Activated naive CD8-positive, alpha-beta T cell treated with anti-CD3 and anti-CD28 coated beads, Interleukin-2, amount 50 U/mL, for 24 hours (primary cell): Measurements from ENCODE around the gene ASCL1.

Experiments
- ATAC-seq: fragments of 150-1000 bp; cut with Tn5 transposase; one replicate; pipeline ENCODE4 v1.10.0; 2021
- DNase-seq: peaks from one replicate; pipeline ENCODE4 v3.0.0; 2021
- H3K27ac Mint-ChIP-seq: one replicate; pipeline ENCODE4 v1.8.0; 2021; ENCODE audit warnings: mild to moderate bottlenecking, mixed read lengths
- H3K27me3 Mint-ChIP-seq: one replicate; pipeline ENCODE4 v1.8.0; 2021; ENCODE audit warnings: mixed read lengths
- H3K36me3 Mint-ChIP-seq: one replicate; pipeline ENCODE4 v1.8.0; 2021; ENCODE audit warnings: low read depth, mixed read lengths
- H3K4me1 Mint-ChIP-seq: one replicate; pipeline ENCODE4 v1.8.0; 2021; ENCODE audit warnings: mixed read lengths
- H3K4me3 Mint-ChIP-seq: one replicate; pipeline ENCODE4 v1.8.0; 2021; ENCODE audit warnings: mild to moderate bottlenecking, moderate library complexity, mixed read lengths
- H3K9me3 Mint-ChIP-seq: one replicate; pipeline ENCODE4 v1.8.0; 2021; ENCODE audit warnings: mixed read lengths

Gene ASCL1

GRCh38 chr12:102990419-102990818 lies 32.9 kb downstream of the ASCL1 start:
- peaks cover 2% of the 10 kb centered on the region for H3K27me3 Mint-ChIP-seq
- H3K27ac Mint-ChIP-seq = no peak overlapping the region
- no peaks in the 10 kb centered on the region for H3K36me3 Mint-ChIP-seq
- H3K9me3 Mint-ChIP-seq = peaks cover 3% of the 10 kb centered on the region
- ATAC-seq (no peak), DNase-seq (no peak)
- no peak overlapping the region for H3K4me3 Mint-ChIP-seq
- peaks cover 9% of the 10 kb centered on the region for H3K4me1 Mint-ChIP-seq

- peaks cover 9% of the 10 kb centered on the region for H3K4me1 Mint-ChIP-seq
- H3K36me3 Mint-ChIP-seq = no peaks in the 10 kb centered on the region
- peak; percentile 82 for ATAC-seq
- H3K27ac Mint-ChIP-seq = no peak overlapping the region
- peaks cover 7% of the 10 kb centered on the region for H3K9me3 Mint-ChIP-seq
- no peak for DNase-seq
- H3K27me3 Mint-ChIP-seq = peaks cover 5% of the 10 kb centered on the region
- H3K4me3 Mint-ChIP-seq = no peak overlapping the region
Observed at GRCh38 chr12:102992297-102992696, 34.8 kb downstream of the ASCL1 start.

- H3K27ac Mint-ChIP-seq = no peak overlapping the region
- no peaks in the 10 kb centered on the region for H3K36me3 Mint-ChIP-seq
- no peak for DNase-seq
- peaks cover 9% of the 10 kb centered on the region for H3K4me1 Mint-ChIP-seq
- H3K4me3 Mint-ChIP-seq = no peak overlapping the region
- peaks cover 5% of the 10 kb centered on the region for H3K27me3 Mint-ChIP-seq
- ATAC-seq = no peak
- peaks cover 7% of the 10 kb centered on the region for H3K9me3 Mint-ChIP-seq
Observed at GRCh38 chr12:102992720-102993119, 35.2 kb downstream of the ASCL1 start.

DNA sequence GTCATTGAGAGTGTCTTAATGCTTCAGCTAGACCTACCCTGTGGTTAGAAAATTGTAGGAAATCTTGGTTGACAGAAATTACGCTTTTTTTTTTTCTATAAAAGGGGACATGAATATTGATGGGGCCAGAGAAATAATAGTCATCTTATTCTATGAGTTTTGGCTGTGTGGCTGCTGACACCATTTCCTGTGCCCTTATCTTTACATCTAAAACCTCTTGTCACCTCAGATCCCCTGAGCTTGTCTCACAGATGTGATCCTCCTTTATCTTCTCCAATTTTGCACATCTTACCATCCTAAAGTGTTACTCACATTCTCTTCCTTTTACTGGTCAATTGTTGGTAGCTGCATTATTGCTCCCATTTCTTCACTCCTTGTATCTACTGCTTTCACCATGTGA lies 36.1 kb downstream of the ASCL1 start:
- ATAC-seq = no peak
- H3K36me3 Mint-ChIP-seq = no peaks in the 10 kb centered on the region
- H3K4me1 Mint-ChIP-seq = peaks cover 9% of the 10 kb centered on the region
- H3K9me3 Mint-ChIP-seq = peaks cover 9% of the 10 kb centered on the region
- no peak for DNase-seq
- peaks cover 5% of the 10 kb centered on the region for H3K27me3 Mint-ChIP-seq
- no peak overlapping the region for H3K4me3 Mint-ChIP-seq
- no peak overlapping the region for H3K27ac Mint-ChIP-seq

GRCh38 chr12:102995372-102995771 lies 37.9 kb downstream of the ASCL1 start:
- H3K27me3 Mint-ChIP-seq = peaks cover 5% of the 10 kb centered on the region
- no peak overlapping the region for H3K27ac Mint-ChIP-seq
- peaks cover 20% of the 10 kb centered on the region for H3K9me3 Mint-ChIP-seq
- H3K4me1 Mint-ChIP-seq = peaks cover 9% of the 10 kb centered on the region
- no peak for ATAC-seq
- H3K36me3 Mint-ChIP-seq = peaks cover 3% of the 10 kb centered on the region
- DNase-seq = no peak
- H3K4me3 Mint-ChIP-seq = no peak overlapping the region
